HepG2 (cell line): ENCODE measurements around the gene PLA2G4B. TPM values are rescaled to one million over a fixed set of nuclear protein-coding genes. Genes with fewer than 3 reads are reported as not detected.

Source experiments
- CENPX ChIP-seq: sonication (generic); formaldehyde crosslinking; IDR thresholded peaks from 2 replicates; pipeline ENCODE4 v1.9.0; 2021; ENCODE audit warnings: mild to moderate bottlenecking, missing genetic modification reagents, moderate library complexity
- IKZF5 ChIP-seq: IDR thresholded peaks from 2 replicates; pipeline ENCODE4 v1.6.1; 2018; ENCODE audit warnings: missing genetic modification reagents, mild to moderate bottlenecking, missing compliant biosample characterization
- KDM1A ChIP-seq: IDR thresholded peaks from 2 replicates; pipeline ENCODE4 v1.6.1; 2016; ENCODE audit warnings: missing compliant biosample characterization
- KIAA2018 ChIP-seq: sonication (generic); formaldehyde crosslinking; IDR thresholded peaks from 2 replicates; pipeline ENCODE4 v1.5.0; 2020; ENCODE audit warnings: mild to moderate bottlenecking, missing genetic modification reagents, borderline replicate concordance
- KMT2A ChIP-seq: sonication (generic); formaldehyde crosslinking; IDR thresholded peaks from 2 replicates; pipeline ENCODE4 v1.4.0; 2020; ENCODE audit warnings: missing genetic modification reagents
- PREB ChIP-seq: sonication (generic); formaldehyde crosslinking; IDR thresholded peaks from 2 replicates; pipeline ENCODE4 v1.4.0; 2020; ENCODE audit warnings: missing genetic modification reagents
- SRSF1 ChIP-seq: fragments of 200-400 bp; formaldehyde crosslinking; optimal IDR thresholded peaks from 2 replicates; pipeline ENCODE3; 2017; ENCODE audit warnings: mild to moderate bottlenecking, low read depth, low read length, moderate library complexity
- TRIM24 ChIP-seq: sonication (generic); formaldehyde crosslinking; IDR thresholded peaks from 2 replicates; pipeline ENCODE4 v1.8.0; 2022; ENCODE audit warnings: mild to moderate bottlenecking, missing genetic modification reagents
- ZBTB44 ChIP-seq: sonication (generic); formaldehyde crosslinking; IDR thresholded peaks from 2 replicates; pipeline ENCODE4 v1.4.0; 2020; ENCODE audit warnings: missing genetic modification reagents
- ZKSCAN5 ChIP-seq: sonication (generic); formaldehyde crosslinking; IDR thresholded peaks from 2 replicates; pipeline ENCODE4 v1.5.1; 2020; ENCODE audit warnings: mild to moderate bottlenecking, missing genetic modification reagents
- ZNF484 ChIP-seq: sonication (generic); formaldehyde crosslinking; IDR thresholded peaks from 2 replicates; pipeline ENCODE4 v1.5.1; 2020; ENCODE audit warnings: mild to moderate bottlenecking, low read depth, missing genetic modification reagents, borderline replicate concordance
- ZNF83 ChIP-seq: sonication (generic); formaldehyde crosslinking; IDR thresholded peaks from 2 replicates; pipeline ENCODE4 v1.4.0; 2020; ENCODE audit warnings: missing genetic modification reagents, mild to moderate bottlenecking, borderline replicate concordance
- ZNF850 ChIP-seq: sonication (generic); formaldehyde crosslinking; conservative IDR thresholded peaks from 2 replicates; pipeline ENCODE4 v1.9.0; 2021; ENCODE audit warnings: mild to moderate bottlenecking, missing genetic modification reagents
- polyA plus RNA-seq, 8 experiments: library from polyadenylated mRNA; depleted of rRNA in 3 of 8; stranded (reverse) in 7 of 8; unstranded in 1 of 8; fragments of >200 nt; fragmentation: Illumina TruSeq in 4 of 8; extraction: Trizol in 4 of 8; gene quantifications; 2 replicates each; pipeline versions ENCODE4 v1.2.1 to v1.2.3, GENCODE V29; 2011 to 2016; ENCODE audit warnings: low read depth in 4 of 8, missing spikeins in 1 of 8, mixed read lengths in 1 of 8; ENCODE audit not compliant: insufficient read depth in 1 of 8
- total RNA-seq, 5 experiments: library from RNA; depleted of rRNA; stranded (reverse); fragments of >200 nt; fragmentation: Illumina TruSeq; extraction: Trizol; gene quantifications; 2 replicates each; pipeline ENCODE4 v1.2.3, GENCODE V29; 2016; ENCODE audit warnings: low read depth in 1 of 5

PLA2G4B gene
- total and polyA plus RNA-seq, 2 of the 13 experiments (the other 11 are each of a cell fraction or from before 2014, with no cell fraction given) = 5.1 to 8.0 TPM

GRCh38 chr15:41789236-41789635 is 49.4 kb upstream of the PLA2G4B start (continued):
- TF ChIP-seq ZNF83 (CRISPR knock-in tag) (no peak), KDM1A (CRISPR knock-in tag) (no peak), CENPX (no peak), SRSF1 (no peak), ZNF850 (CRISPR knock-in tag) (no peak), PREB (CRISPR knock-in tag) (no peak), ZBTB44 (CRISPR knock-in tag) (no peak), KMT2A (CRISPR knock-in tag) (no peak), ZKSCAN5 (no peak), KIAA2018 (CRISPR knock-in tag) (no peak), ZNF484 (CRISPR knock-in tag) (no peak), TRIM24 (CRISPR knock-in tag) (no peak), IKZF5 (CRISPR knock-in tag) (no peak)
